GM12872 (cell line): ENCODE data around the gene NUDT8.

Experiments
- TF ChIP-seq, protein P1 (sequence below): IDR thresholded peaks from 3 replicates; pipeline ENCODE4 v1.5.1; 2011; ENCODE audit warnings: low read depth, mild to moderate bottlenecking, low read length, moderate library complexity; ENCODE audit not compliant: insufficient read depth

The NUDT8 gene

GRCh38 chr11:67584881-67585873, 44.6 kb downstream of the NUDT8 start:
- TF ChIP-seq, protein P1, sequence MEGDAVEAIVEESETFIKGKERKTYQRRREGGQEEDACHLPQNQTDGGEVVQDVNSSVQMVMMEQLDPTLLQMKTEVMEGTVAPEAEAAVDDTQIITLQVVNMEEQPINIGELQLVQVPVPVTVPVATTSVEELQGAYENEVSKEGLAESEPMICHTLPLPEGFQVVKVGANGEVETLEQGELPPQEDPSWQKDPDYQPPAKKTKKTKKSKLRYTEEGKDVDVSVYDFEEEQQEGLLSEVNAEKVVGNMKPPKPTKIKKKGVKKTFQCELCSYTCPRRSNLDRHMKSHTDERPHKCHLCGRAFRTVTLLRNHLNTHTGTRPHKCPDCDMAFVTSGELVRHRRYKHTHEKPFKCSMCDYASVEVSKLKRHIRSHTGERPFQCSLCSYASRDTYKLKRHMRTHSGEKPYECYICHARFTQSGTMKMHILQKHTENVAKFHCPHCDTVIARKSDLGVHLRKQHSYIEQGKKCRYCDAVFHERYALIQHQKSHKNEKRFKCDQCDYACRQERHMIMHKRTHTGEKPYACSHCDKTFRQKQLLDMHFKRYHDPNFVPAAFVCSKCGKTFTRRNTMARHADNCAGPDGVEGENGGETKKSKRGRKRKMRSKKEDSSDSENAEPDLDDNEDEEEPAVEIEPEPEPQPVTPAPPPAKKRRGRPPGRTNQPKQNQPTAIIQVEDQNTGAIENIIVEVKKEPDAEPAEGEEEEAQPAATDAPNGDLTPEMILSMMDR = no peak

DNA sequence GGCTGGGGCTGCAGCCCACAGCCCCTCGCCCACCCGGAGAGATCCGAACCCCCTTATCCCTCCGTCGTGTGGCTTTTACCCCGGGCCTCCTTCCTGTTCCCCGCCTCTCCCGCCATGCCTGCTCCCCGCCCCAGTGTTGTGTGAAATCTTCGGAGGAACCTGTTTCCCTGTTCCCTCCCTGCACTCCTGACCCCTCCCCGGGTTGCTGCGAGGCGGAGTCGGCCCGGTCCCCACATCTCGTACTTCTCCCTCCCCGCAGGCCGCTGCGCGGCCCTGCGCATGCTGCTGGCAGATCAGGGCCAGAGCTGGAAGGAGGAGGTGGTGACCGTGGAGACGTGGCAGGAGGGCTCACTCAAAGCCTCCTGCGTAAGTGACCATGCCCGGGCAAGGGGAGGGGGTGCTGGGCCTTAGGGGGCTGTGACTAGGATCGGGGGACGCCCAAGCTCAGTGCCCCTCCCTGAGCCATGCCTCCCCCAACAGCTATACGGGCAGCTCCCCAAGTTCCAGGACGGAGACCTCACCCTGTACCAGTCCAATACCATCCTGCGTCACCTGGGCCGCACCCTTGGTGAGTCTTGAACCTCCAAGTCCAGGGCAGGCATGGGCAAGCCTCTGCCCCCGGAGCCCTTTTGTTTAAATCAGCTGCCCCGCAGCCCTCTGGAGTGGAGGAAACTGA, 45.4 kb downstream of the NUDT8 start:
- TF ChIP-seq, protein P1 = no peak

DNA sequence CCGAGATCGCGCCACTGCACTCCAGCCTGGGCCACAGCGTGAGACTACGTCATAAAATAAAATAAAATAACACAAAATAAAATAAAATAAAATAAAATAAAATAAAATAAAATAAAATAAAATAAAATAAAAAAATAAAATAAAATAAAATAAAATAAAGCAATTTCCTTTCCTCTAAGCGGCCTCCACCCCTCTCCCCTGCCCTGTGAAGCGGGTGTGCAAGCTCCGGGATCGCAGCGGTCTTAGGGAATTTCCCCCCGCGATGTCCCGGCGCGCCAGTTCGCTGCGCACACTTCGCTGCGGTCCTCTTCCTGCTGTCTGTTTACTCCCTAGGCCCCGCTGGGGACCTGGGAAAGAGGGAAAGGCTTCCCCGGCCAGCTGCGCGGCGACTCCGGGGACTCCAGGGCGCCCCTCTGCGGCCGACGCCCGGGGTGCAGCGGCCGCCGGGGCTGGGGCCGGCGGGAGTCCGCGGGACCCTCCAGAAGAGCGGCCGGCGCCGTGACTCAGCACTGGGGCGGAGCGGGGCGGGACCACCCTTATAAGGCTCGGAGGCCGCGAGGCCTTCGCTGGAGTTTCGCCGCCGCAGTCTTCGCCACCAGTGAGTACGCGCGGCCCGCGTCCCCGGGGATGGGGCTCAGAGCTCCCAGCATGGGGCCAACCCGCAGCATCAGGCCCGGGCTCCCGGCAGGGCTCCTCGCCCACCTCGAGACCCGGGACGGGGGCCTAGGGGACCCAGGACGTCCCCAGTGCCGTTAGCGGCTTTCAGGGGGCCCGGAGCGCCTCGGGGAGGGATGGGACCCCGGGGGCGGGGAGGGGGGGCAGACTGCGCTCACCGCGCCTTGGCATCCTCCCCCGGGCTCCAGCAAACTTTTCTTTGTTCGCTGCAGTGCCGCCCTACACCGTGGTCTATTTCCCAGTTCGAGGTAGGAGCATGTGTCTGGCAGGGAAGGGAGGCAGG, 46.2 kb downstream of the NUDT8 start, which contains the start of gene GSTP1:
TSS of gene GSTP1 (plus strand) at position 566 of the 958 bp plus-strand sequence. CDS start at position 598, 32 bp downstream.
- TF ChIP-seq, protein P1 = peak; percentile 68

DNA sequence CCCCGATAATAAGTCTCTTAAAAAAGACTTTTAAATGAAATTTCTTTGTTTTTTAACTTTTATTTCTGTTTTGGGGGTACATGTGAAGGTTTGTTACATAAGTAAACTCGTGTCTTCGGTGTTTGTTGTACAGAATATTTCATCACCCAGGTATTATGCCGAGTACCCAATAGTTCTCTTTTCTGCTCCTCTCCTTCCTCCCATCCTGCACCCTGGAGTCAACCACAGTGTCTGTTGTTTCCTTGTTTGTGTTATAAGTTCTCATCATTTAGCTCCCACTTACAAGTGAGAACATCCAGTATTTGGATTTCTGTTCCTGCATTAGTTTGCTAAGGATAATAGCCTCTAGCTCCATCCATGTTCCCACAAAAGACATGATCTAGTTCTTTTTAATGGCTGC, 47.7 kb downstream of the NUDT8 start:
- TF ChIP-seq, protein P1 = no peak

DNA sequence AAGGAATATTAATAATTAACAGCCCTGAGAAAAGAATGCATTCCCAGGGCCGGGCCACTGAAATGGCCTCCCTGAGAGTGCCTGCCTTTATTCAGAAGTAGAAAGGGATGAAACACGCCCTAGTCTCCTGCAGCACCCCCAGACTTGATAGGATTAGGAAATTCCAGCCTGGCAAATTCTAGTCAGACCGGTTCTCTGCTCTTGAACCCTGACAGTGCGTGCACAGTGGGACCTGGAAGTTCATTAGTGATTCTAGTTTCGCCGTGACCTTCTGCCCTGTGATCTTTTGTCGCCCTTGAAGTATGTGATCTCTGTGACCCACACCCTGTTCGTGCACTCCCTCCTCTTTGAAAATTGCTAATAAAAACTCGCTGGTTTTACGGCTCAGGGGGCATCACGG, 48.3 kb downstream of the NUDT8 start:
- TF ChIP-seq, protein P1 = no peak

- TF ChIP-seq, protein P1 = no peak
Measured at GRCh38 chr11:67577951-67578350, 51.8 kb downstream of the NUDT8 start.
